Lower lobe of right lung (tissue), 2 donors: ENCODE results near the gene INHBE. TPM values are rescaled to one million over a fixed set of nuclear protein-coding genes. Genes with fewer than 3 reads are reported as not detected.

Experiments used
- ATAC-seq, 2 donors: fragments of 200-7000 bp; cut with Tn5 transposase; one replicate each; pipeline ENCODE4 v1.9.1; 2020 to 2022; ENCODE audit warnings: mild to moderate bottlenecking in 2 of 2, moderate library complexity in 2 of 2
- DNase-seq: peaks from one replicate; pipeline ENCODE4 v3.0.0-alpha.2; 2020
- H3K27ac ChIP-seq: fragments of 200-600 bp; one replicate; pipeline ENCODE4 v1.8.0; 2022
- H3K27me3 ChIP-seq: fragments of 200-600 bp; one replicate; pipeline ENCODE4 v1.8.0; 2022; ENCODE audit warnings: low read depth
- H3K36me3 ChIP-seq: fragments of 200-600 bp; one replicate; pipeline ENCODE4 v1.8.0; 2022; ENCODE audit warnings: mild to moderate bottlenecking
- H3K4me1 ChIP-seq: fragments of 200-600 bp; one replicate; pipeline ENCODE4 v1.8.0; 2022
- H3K4me3 ChIP-seq: fragments of 200-600 bp; one replicate; pipeline ENCODE4 v1.8.0; 2022; ENCODE audit warnings: mild to moderate bottlenecking
- H3K9me3 ChIP-seq: fragments of 200-600 bp; one replicate; pipeline ENCODE4 v1.8.0; 2022
- CTCF ChIP-seq: fragments of 200-600 bp; IDR thresholded peaks from one replicate; pipeline ENCODE4 v1.8.0; 2022; ENCODE audit warnings: antibody characterized with exemption, mild to moderate bottlenecking
- intact Hi-C: fragments of 100-400 bp; cut with DNase I; formaldehyde crosslinking; loops from one replicate; pipeline ENCODE4 v1.11.0; 2022
- total RNA-seq: library from RNA; stranded (reverse); fragmentation: NEBNext Ultra II Directional; extraction: Animal tissue kit (Norgen Biotek cat#: 25700); gene quantifications from one replicate; pipeline ENCODE4 v1.2.1, GENCODE V29; 2021
- donor health status: DM: no; HTN: yes; CAD: no; lungs with severe emphysema.

The INHBE gene
- total RNA-seq, 1 donor from 2014 or later: not detected

- no peaks in the 10 kb centered on the region for H3K27me3 ChIP-seq
- no peak for TF ChIP-seq CTCF
- intact Hi-C loops: no loop called here
- no peaks in the 10 kb centered on the region for H3K9me3 ChIP-seq
- no peaks in the 10 kb centered on the region for H3K4me1 ChIP-seq
- no peak for DNase-seq
- H3K4me3 ChIP-seq: no peak overlapping the region
- no peaks in the 10 kb centered on the region for H3K36me3 ChIP-seq
- no peak for ATAC-seq
- H3K27ac ChIP-seq: no peak overlapping the region
These were observed 10.4 kb upstream of the INHBE start for GRCh38 chr12:57444744-57445143.

- ATAC-seq: no peak
- H3K4me1 ChIP-seq: no peaks in the 10 kb centered on the region
- no peak for DNase-seq
- no peak overlapping the region for H3K27ac ChIP-seq
- H3K36me3 ChIP-seq: no peaks in the 10 kb centered on the region
- TF ChIP-seq CTCF: no peak
- intact Hi-C loops: no loop called here
- no peaks in the 10 kb centered on the region for H3K9me3 ChIP-seq
- no peak overlapping the region for H3K4me3 ChIP-seq
- no peaks in the 10 kb centered on the region for H3K27me3 ChIP-seq
These were observed 8.7 kb upstream of the INHBE start for GRCh38 chr12:57446292-57446960.

GRCh38 chr12:57448669-57449068, 6.4 kb upstream of the INHBE start:
- TF ChIP-seq CTCF: no peak
- H3K27ac ChIP-seq: no peak overlapping the region
- H3K36me3 ChIP-seq: no peaks in the 10 kb centered on the region
- intact Hi-C loops: no loop called here
- DNase-seq: no peak
- H3K9me3 ChIP-seq: no peaks in the 10 kb centered on the region
- no peak overlapping the region for H3K4me3 ChIP-seq
- ATAC-seq: no peak
- H3K27me3 ChIP-seq: no peaks in the 10 kb centered on the region
- no peaks in the 10 kb centered on the region for H3K4me1 ChIP-seq

- no peak for DNase-seq
- H3K4me3 ChIP-seq: no peak overlapping the region
- no peak for ATAC-seq
- TF ChIP-seq CTCF: no peak
- intact Hi-C loops: no loop called here
- H3K36me3 ChIP-seq: no peaks in the 10 kb centered on the region
- no peaks in the 10 kb centered on the region for H3K9me3 ChIP-seq
- H3K27ac ChIP-seq: no peak overlapping the region
- no peaks in the 10 kb centered on the region for H3K27me3 ChIP-seq
- H3K4me1 ChIP-seq: no peaks in the 10 kb centered on the region
These were observed 5.7 kb upstream of the INHBE start for GRCh38 chr12:57449375-57449774.

GRCh38 chr12:57450057-57450456, 5.0 kb upstream of the INHBE start:
- Histone ChIP-seq H3K36me3 (no peaks in the 10 kb centered on the region), H3K27me3 (no peaks in the 10 kb centered on the region), H3K4me3 (no peak overlapping the region), H3K9me3 (no peaks in the 10 kb centered on the region), H3K4me1 (no peaks in the 10 kb centered on the region), H3K27ac (no peak overlapping the region)
- DNase-seq (no peak), ATAC-seq (no peak)
- TF ChIP-seq CTCF: no peak
- intact Hi-C loops: no loop called here
